IMR-90 (cell line): ENCODE data around the gene E4F1. TPM values are rescaled to one million over a fixed set of nuclear protein-coding genes. Genes with fewer than 3 reads are reported as not detected.

Experiments
- ATAC-seq: fragments of 200-7000 bp; cut with Tn5 transposase; 2 replicates; pipeline ENCODE4 v1.9.1; 2020; ENCODE audit warnings: low read depth, mild to moderate bottlenecking, moderate library complexity
- BruUV-seq: library from RNA; stranded (reverse); fragments of 400-500 nt; replicated peaks from 2 replicates; lab custom pipeline; 2021; lab: Mats Ljungman, UMichigan
- CTCF ChIA-PET: fragments of 300-600 bp; formaldehyde crosslinking; extraction: SDS; loops from one replicate; lab custom pipeline; 2021; ENCODE audit warnings: antibody characterized with exemption; lab: Yijun Ruan, JAX
- POLR2A ChIA-PET: fragments of 300-600 bp; sonication (Branson Sonifier 250); formaldehyde crosslinking; loops from one replicate; lab custom pipeline; 2022; ENCODE audit warnings: antibody characterized with exemption; ENCODE audit not compliant: unreplicated experiment; lab: Charles Lee
- DNase-seq: peaks from one replicate; pipeline ENCODE4 v3.0.0; 2013
- H2AFZ ChIP-seq: replicated peaks from 2 replicates; pipeline ENCODE3; 2013; ENCODE audit warnings: low read length, mild to moderate bottlenecking; ENCODE audit not compliant: poor library complexity
- H2AK5ac ChIP-seq: 2 replicates; pipeline ENCODE4 v1.6.1; 2013; ENCODE audit warnings: low read depth, low read length, inconsistent platforms
- H2AK9ac ChIP-seq: replicated peaks from 2 replicates; pipeline ENCODE3; 2013; ENCODE audit warnings: mild to moderate bottlenecking, low read depth, low read length, moderate library complexity; ENCODE audit not compliant: poor library complexity
- H2BK120ac ChIP-seq: 2 replicates; pipeline ENCODE4 v1.6.1; 2013; ENCODE audit warnings: low read depth, low read length, inconsistent platforms
- H2BK15ac ChIP-seq: 3 replicates; pipeline ENCODE4 v1.6.1; 2013; ENCODE audit warnings: low read depth, low read length, inconsistent platforms
- H2BK20ac ChIP-seq: 2 replicates; pipeline ENCODE4 v1.6.1; 2013; ENCODE audit warnings: low read depth, mild to moderate bottlenecking, inconsistent platforms, low read length, moderate library complexity
- H2BK5ac ChIP-seq: 2 replicates; pipeline ENCODE4 v1.6.1; 2013; ENCODE audit warnings: mild to moderate bottlenecking, low read depth, low read length, inconsistent platforms; ENCODE audit not compliant: poor library complexity, severe bottlenecking
- H3K14ac ChIP-seq: replicated peaks from 2 replicates; pipeline ENCODE4 v1.6.1; 2013; ENCODE audit warnings: low read depth, low read length, inconsistent platforms
- H3K18ac ChIP-seq: 2 replicates; pipeline ENCODE4 v1.6.1; 2013; ENCODE audit warnings: low read depth, low read length, control low read depth
- H3K23ac ChIP-seq: 2 replicates; pipeline ENCODE4 v1.6.1; 2013; ENCODE audit warnings: low read depth, low read length, inconsistent platforms
- H3K27ac ChIP-seq: 2 replicates; pipeline ENCODE4 v1.5.1; 2013; ENCODE audit warnings: mild to moderate bottlenecking, control low read depth, low read length; ENCODE audit not compliant: insufficient read depth
- H3K27me3 ChIP-seq: 2 replicates; pipeline ENCODE4 v1.6.1; 2013; ENCODE audit warnings: low read length; ENCODE audit not compliant: control insufficient read depth, insufficient read depth
- H3K36me3 ChIP-seq: 2 replicates; pipeline ENCODE4 v1.6.1; 2013; ENCODE audit warnings: low read length, mixed read lengths; ENCODE audit not compliant: control insufficient read depth, insufficient read depth
- H3K4ac ChIP-seq: 2 replicates; pipeline ENCODE4 v1.6.1; 2013; ENCODE audit warnings: low read depth, low read length, inconsistent platforms
- H3K4me1 ChIP-seq: 2 replicates; pipeline ENCODE4 v1.6.1; 2013; ENCODE audit warnings: low read length, mixed read lengths; ENCODE audit not compliant: control insufficient read depth, insufficient read depth
- H3K4me2 ChIP-seq: 2 replicates; pipeline ENCODE4 v1.6.1; 2013; ENCODE audit warnings: low read depth, mild to moderate bottlenecking, control low read depth, low read length, moderate library complexity
- H3K4me3 ChIP-seq: 2 replicates; pipeline ENCODE4 v1.5.1; 2013; ENCODE audit warnings: low read depth, mild to moderate bottlenecking, control low read depth, low read length, moderate library complexity; ENCODE audit not compliant: insufficient read depth
- H3K56ac ChIP-seq: 2 replicates; pipeline ENCODE4 v1.6.1; 2013; ENCODE audit warnings: low read length, inconsistent platforms; ENCODE audit not compliant: insufficient read depth; ENCODE audit errors: extremely low read depth
- H3K79me1 ChIP-seq, 2 experiments: 2 replicates each; pipeline ENCODE4 v1.6.1; 2013; ENCODE audit warnings: low read length in 2 of 2, inconsistent platforms in 1 of 2, low read depth in 1 of 2
- H3K9ac ChIP-seq: 2 replicates; pipeline ENCODE4 v1.6.1; 2013; ENCODE audit warnings: low read depth, low read length, control low read depth
- H3K9me1 ChIP-seq: 2 replicates; pipeline ENCODE4 v1.6.1; 2013; ENCODE audit warnings: low read length, inconsistent platforms; ENCODE audit not compliant: insufficient read depth
- H3K9me3 ChIP-seq: 2 replicates; pipeline ENCODE4 v1.6.1; 2013; ENCODE audit warnings: low read length; ENCODE audit not compliant: control insufficient read depth, insufficient read depth
- H4K20me1 ChIP-seq: 2 replicates; pipeline ENCODE4 v1.6.1; 2013; ENCODE audit warnings: low read length, inconsistent platforms; ENCODE audit not compliant: insufficient read depth
- H4K5ac ChIP-seq: 2 replicates; pipeline ENCODE4 v1.6.1; 2013; ENCODE audit warnings: mild to moderate bottlenecking, low read depth, low read length, control low read depth
- H4K8ac ChIP-seq, 2 experiments: 2 replicates each; pipeline ENCODE4 v1.6.1; 2013; ENCODE audit warnings: low read depth in 2 of 2, low read length in 2 of 2, control low read depth in 1 of 2, inconsistent platforms in 1 of 2
- H4K91ac ChIP-seq: 2 replicates; pipeline ENCODE4 v1.6.1; 2013; ENCODE audit warnings: low read depth, low read length, inconsistent platforms; ENCODE audit not compliant: insufficient read depth
- CHD1 ChIP-seq: IDR thresholded peaks from 2 replicates; pipeline ENCODE4 v1.6.1; 2012; ENCODE audit warnings: low read depth, low read length, improper control_type of control experiment
- ELK1 ChIP-seq: fragments of 150-350 bp; IDR thresholded peaks from 2 replicates; pipeline ENCODE4 v1.6.1; 2016; ENCODE audit warnings: low read depth, mild to moderate bottlenecking, low read length, moderate library complexity, borderline replicate concordance
- FOS ChIP-seq: fragments of 150-350 bp; IDR thresholded peaks from 2 replicates; pipeline ENCODE4 v1.6.1; 2016; ENCODE audit warnings: low read depth, low read length
- MAFK ChIP-seq: IDR thresholded peaks from 2 replicates; pipeline ENCODE4 v1.6.1; 2012; ENCODE audit warnings: low read depth, low read length, improper control_type of control experiment
- MXI1 ChIP-seq: IDR thresholded peaks from 2 replicates; pipeline ENCODE4 v1.6.1; 2012; ENCODE audit warnings: low read depth, mild to moderate bottlenecking, low read length, moderate library complexity, borderline replicate concordance
- WGBS, 2 experiments: methylation state at CpG; one replicate each; pipeline versions ENCODE4 v1.1.5 to v1.1.7; 2013; ENCODE audit warnings: missing lambda C conversion rate in 2 of 2; ENCODE audit not compliant: insufficient read length in 1 of 2; ENCODE audit errors: extremely low coverage in 2 of 2; 5-methylcytosine and 5-hydroxymethylcytosine counted together
- dilution Hi-C: fragments of 300-500 bp; cut with HindIII; formaldehyde crosslinking; loops from one replicate; pipeline ENCODE4 v1.14.3; 2018; ENCODE audit warnings: low sequenced_read_pairs; ENCODE audit not compliant: unreplicated experiment
- in situ Hi-C: fragments of 300-500 bp; cut with MboI; formaldehyde crosslinking; loops from 3 replicates; pipeline ENCODE4 v1.14.3; 2019; ENCODE audit warnings: low sequenced_read_pairs, inconsistent platforms, mixed read lengths
- intact Hi-C: fragments of 100-400 bp; cut with micrococcal nuclease; formaldehyde crosslinking; loops from 2 replicates; pipeline ENCODE4 v1.10.0; 2022
- polyA plus RNA-seq, 3 experiments: library from polyadenylated mRNA; depleted of rRNA; stranded (reverse); fragments of >200 nt; gene quantifications; 2 replicates each; pipeline ENCODE4 v1.2.3, GENCODE V29; 2012; ENCODE audit warnings: low replicate concordance in 1 of 3
- total RNA-seq: library from RNA; depleted of rRNA; stranded (reverse); fragments of >200 nt; gene quantifications from 2 replicates; pipeline ENCODE4 v1.2.3, GENCODE V29; 2012

E4F1 gene
- total and polyA plus RNA-seq, 2 of the 4 experiments (the other 2 are of a cell fraction) = 13.1 to 33.0 TPM

GRCh38 chr16:2180461-2180860, 42.9 kb upstream of the E4F1 start:
- H3K4me3 ChIP-seq = no peak overlapping the region
- H3K4me1 ChIP-seq = no peaks in the 10 kb centered on the region
- CTCF ChIA-PET = no interaction called here
- no peak overlapping the region for H3K18ac ChIP-seq
- no peaks in the 10 kb centered on the region; the same call in 1 of the 2 replicates for H3K27me3 ChIP-seq
- ATAC-seq = no peak
- BruUV-seq = no TSS peak
- no peak overlapping the region for H4K8ac ChIP-seq
- WGBS, 2 experiments = 99% methylated on average over 23 of the region's 43 CpGs; no CpG with 5 or more reads in 1 of the 2 experiments
- no peak overlapping the region for H4K91ac ChIP-seq
- H4K20me1 ChIP-seq = peaks cover 7% of the 10 kb centered on the region; the same call in 1 of the 2 replicates
- dilution Hi-C loops = no loop called here
- H3K9ac ChIP-seq = no peak overlapping the region
- intact Hi-C loops = no loop called here
- POLR2A ChIA-PET = no interaction called here
- no peak overlapping the region for H3K23ac ChIP-seq
- H2BK120ac ChIP-seq = no peak overlapping the region
- TF ChIP-seq ELK1 (no peak), FOS (no peak), MAFK (no peak), MXI1 (no peak), CHD1 (no peak)
- no peak for DNase-seq
- no peak overlapping the region for H3K4ac ChIP-seq
- H3K9me1 ChIP-seq = peaks cover 3% of the 10 kb centered on the region; the same call in 1 of the 2 replicates
- no peak overlapping the region for H2BK15ac ChIP-seq
- no peak overlapping the region for H2BK20ac ChIP-seq
- no peak overlapping the region for H2AK9ac ChIP-seq
- no peak overlapping the region for H2BK5ac ChIP-seq
- no peak overlapping the region for H2AFZ ChIP-seq
- H3K14ac ChIP-seq = no peak overlapping the region
- H3K56ac ChIP-seq = no peak overlapping the region
- in situ Hi-C loops = no loop called here
- H3K9me3 ChIP-seq = no peaks in the 10 kb centered on the region
- H3K36me3 ChIP-seq = peaks cover 22% of the 10 kb centered on the region
- no peak overlapping the region for H3K4me2 ChIP-seq
- H2AK5ac ChIP-seq = no peak overlapping the region
- H3K27ac ChIP-seq = no peak overlapping the region
- H3K79me1 ChIP-seq = no peaks in the 10 kb centered on the region
- H4K5ac ChIP-seq = no peak overlapping the region
